22Rv1 (cell line): Measurements from ENCODE around the gene KIF14.

Experiments
- H3K27ac ChIP-seq: fragments of 450-650 bp; 2 replicates; pipeline ENCODE4 v1.5.1; 2017
- CTCF ChIP-seq: fragments of 450-650 bp; IDR thresholded peaks from 2 replicates; pipeline ENCODE4 v1.5.1; 2017; ENCODE audit warnings: mild to moderate bottlenecking
- ZFX ChIP-seq: fragments of 450-650 bp; IDR thresholded peaks from 2 replicates; pipeline ENCODE4 v1.6.1; 2017; ENCODE audit warnings: antibody characterized with exemption, borderline replicate concordance

The KIF14 gene

GRCh38 chr1:200659269-200659668 is 38.7 kb upstream of the KIF14 start:
- no peak overlapping the region for H3K27ac ChIP-seq

DNA sequence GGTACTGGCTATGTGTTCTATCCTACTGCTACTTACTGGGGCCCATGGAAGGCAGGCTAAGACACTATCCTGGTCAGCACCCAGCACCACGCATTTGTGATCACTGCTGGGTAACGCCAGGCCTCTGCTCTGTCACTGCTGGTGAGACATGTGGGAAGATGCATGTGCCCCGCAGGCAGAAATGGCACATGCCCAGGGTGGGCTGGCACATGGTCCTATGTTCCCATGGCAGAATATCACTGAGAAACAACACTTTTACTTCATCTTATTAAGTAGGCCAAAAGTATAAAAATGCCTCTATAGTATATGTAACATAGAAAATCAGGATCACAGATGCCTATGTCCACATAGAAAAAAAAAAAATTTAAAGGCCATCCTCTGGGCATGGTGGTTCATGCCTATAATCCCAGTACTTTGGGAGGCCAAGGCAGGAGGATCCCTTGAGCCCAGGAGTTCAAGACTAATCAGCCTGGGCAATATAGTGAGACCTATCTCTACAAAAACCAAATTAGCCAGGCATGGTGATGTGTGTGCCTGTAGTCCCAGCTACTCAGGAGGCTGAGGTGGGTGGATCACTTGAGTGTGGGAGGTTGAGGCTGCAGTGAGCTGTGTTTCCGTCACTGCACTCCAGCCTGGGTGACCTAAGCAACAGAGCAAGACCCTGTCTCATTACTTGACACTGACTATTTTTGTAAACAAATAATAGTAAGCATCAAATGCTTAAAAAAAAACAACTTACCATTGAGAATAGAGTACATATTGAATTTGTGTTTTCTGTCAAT is 37.7 kb upstream of the KIF14 start:
- H3K27ac ChIP-seq, result no peak overlapping the region
- TF ChIP-seq CTCF, result no peak
- TF ChIP-seq ZFX, result no peak

More at GRCh38 chr1:200659269-200659668, 38.7 kb upstream of the KIF14 start:
- TF ChIP-seq CTCF (no peak), ZFX (no peak)

DNA sequence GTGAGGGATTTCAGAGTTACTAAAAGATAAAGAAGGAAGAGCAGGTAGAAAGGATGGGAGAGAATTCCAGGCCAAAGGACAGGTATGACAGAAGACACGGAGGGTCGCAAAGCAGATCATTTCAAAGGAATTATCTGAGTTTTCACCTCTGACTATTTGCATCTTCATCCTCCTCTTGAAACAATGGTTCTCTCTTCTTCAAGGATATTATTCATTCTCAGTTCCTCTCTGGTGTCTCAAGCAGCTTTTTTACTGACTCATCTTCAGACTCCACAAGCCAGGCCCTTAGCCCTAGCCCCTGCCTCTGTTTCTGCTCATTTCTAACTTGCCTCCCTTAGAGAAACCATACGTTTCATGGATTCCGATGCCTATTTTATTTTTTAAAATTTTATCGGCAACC is 34.1 kb upstream of the KIF14 start:
- TF ChIP-seq CTCF (no peak), ZFX (no peak)
- H3K27ac ChIP-seq, result peak overlapping the region; percentile 3; the same call in 1 of the 2 replicates

DNA sequence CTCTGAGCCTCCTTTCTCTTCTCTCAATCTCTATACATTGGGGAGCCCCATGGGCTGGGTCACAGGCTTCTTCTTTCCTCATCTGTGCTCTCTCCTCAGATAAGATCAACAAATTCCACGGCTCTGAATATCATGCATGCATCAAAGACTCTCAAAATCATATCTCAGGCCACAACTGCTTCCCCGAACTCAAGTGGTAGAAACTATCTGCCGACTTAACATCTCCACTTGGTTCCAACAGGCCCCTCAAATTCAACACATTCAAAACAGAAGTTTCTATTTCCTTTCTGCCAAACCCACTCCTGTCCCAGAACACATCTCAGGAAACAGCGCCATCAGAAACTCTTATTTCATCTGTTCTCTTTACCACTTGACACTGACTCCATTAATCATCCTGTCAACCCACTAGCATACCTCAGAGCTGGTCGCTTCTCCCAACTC is 32.5 kb upstream of the KIF14 start:
- TF ChIP-seq CTCF (no peak), ZFX (no peak)
- H3K27ac ChIP-seq, result no peak overlapping the region

DNA sequence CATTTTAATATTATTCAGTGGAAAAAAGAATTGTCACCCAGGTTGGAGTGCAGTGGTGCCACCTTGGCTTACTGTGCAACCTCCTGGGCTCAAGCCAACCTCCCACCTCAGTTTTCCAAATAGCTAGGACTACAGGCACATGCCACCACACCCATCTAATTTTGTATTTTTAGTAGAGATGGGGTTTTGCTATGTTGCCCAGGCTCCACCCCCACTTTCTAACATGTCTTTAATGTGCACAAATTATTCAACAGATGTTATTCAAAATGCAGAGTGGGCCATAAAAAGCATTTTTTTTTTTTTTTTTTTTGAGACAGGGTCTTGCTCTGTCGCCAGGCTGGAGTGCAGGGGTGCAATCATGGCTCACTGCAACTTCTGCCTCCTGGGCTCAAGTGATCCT is 31.8 kb upstream of the KIF14 start:
- no peak overlapping the region for H3K27ac ChIP-seq
- TF ChIP-seq ZFX (no peak), CTCF (no peak)

GRCh38 chr1:200646515-200646914 is 26.0 kb upstream of the KIF14 start:
- TF ChIP-seq ZFX (no peak), CTCF (no peak)
- H3K27ac ChIP-seq, result no peak overlapping the region

- TF ChIP-seq ZFX (no peak), CTCF (no peak)
- no peak overlapping the region for H3K27ac ChIP-seq
Observed at GRCh38 chr1:200644021-200644420, 23.5 kb upstream of the KIF14 start.
